GM19099 (cell line): Measurements from ENCODE around the gene HSP90AB1.
A peak's percentile ranks its signal among the peaks of the same experiment; 100 is the strongest.

Experiments used
- POLR2A ChIP-seq: IDR thresholded peaks from 3 replicates; pipeline ENCODE4 v1.6.1; 2011; ENCODE audit warnings: low read depth; ENCODE audit not compliant: insufficient read length; ENCODE audit errors: extremely low read depth

HSP90AB1 gene

GRCh38 chr6:44263354-44264100, 16.6 kb downstream of the HSP90AB1 start:
- peak; percentile 66 for TF ChIP-seq POLR2A

DNA sequence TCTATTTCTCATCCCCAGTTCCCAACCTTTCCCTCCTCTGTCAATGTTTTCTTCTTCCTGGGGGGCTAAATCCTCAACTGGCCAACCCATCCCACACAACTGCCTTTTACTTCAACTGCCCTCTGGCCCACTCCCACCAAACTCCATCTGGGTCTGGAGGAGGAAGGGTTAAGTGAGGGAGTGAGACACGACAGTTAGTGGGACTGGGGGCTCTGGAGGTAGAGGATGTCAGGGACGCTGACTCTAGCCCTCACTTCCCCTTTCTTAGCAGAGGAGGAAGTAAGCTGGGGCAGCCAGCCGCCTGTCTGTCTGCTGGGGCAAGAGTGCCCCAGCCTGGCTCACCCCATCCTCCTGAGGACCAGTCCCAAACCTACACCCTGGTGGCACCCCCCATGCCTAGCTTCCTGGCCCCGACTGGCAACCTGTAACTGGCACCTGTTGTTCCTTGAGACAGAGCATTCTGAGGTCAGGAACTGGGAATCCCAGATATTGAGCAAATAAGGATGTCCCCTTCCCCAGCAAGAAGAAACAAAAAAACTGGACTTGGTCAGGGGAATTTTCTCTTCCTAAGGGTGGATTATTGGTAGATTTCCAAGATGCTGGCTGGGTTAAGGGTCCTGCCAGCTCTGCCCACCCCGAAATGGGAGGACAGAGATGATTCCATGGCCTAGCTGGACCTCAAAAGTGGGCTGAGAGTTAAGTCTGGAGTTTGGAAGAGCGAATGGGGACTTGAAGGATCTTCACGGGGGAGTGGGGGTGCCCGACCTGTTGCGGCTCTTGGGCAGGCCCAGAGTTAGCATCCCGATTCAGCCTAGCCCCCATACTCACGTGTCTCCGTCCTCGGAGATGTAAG, 17.5 kb downstream of the HSP90AB1 start:
- TF ChIP-seq POLR2A = peak; percentile 53

- peak; percentile 89 for TF ChIP-seq POLR2A
These were observed 18.3 kb downstream of the HSP90AB1 start, which contains the start of gene NFKBIE for GRCh38 chr6:44265007-44265721. Gene NFKBIE (minus strand): TSS chr6:44265551. CDS start chr6:44265346, 205 bp downstream.

DNA sequence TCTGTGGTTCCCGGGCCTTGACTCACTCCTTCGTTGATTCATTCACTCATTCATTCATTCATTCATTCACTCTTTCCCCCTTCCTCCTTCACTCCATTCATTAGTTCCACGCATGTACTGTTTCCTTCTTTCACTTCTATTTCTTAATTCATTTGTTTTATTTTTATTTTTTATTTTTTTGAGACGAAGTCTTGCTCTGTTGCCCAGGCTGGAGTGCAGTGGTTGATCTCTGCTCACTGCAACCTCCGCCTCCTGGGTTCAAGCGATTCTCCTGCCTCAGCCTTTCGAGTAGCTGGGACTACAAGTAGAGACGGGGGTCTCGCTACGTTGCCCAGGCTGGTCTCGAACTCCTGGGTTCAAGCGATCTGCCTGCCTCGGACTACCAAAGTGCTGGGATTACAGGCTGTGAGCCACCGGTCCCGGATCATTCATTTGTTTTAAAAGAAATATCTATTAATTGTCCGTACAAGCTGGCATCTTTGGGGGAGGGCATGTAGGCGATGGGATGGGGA, 18.9 kb downstream of the HSP90AB1 start:
- no peak for TF ChIP-seq POLR2A

- peak; percentile 33 for TF ChIP-seq POLR2A
These were observed 19.4 kb downstream of the HSP90AB1 start for GRCh38 chr6:44266347-44266746.

DNA sequence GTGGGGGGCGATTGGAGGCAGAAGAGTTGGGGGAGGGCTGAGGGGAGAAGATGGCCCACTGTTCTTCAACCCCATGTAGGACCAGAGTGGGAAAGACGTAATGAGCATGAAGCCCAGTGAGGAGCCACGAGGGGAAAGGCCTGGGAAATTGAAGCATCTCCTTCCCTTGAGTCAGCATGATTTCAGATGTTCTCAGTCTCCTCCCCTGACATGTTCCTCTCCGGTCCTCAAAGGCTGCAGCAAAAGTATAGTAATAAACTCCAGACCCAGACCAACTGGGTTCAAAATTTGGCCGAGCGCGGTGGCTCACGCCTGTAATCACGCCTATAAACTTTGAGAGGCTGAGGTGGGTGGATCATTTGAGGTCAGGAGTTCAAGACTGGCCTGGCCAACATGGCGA, 20.4 kb downstream of the HSP90AB1 start:
- TF ChIP-seq POLR2A = no peak

DNA sequence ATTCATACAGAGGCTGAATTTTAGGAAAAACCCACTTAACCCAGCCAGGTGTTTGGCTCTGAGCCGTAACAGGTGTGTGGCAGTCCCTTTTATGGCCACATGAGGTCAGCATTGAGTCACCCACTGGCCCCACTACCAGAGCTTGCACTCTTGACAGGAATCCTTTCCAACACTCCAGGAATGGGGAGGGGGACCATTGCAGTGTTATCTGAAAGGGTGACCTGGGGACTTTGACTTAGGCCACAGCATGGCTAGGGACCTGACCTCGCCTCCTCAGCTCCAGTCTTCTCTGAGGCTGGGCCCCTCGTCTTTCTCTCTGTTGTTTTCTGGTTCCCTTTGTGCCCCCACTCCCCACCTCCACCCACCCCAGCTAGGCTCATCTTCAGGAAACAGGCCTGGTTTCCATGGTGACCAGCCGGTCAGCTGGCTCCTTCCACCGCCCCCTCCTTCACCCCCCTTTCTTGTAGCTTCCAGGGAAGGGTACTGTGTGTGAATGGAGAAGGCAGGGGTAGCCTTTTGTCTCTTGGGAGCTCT, 21.3 kb downstream of the HSP90AB1 start:
- TF ChIP-seq POLR2A = no peak

GRCh38 chr6:44269178-44269920, 22.4 kb downstream of the HSP90AB1 start:
- TF ChIP-seq POLR2A = no peak

DNA sequence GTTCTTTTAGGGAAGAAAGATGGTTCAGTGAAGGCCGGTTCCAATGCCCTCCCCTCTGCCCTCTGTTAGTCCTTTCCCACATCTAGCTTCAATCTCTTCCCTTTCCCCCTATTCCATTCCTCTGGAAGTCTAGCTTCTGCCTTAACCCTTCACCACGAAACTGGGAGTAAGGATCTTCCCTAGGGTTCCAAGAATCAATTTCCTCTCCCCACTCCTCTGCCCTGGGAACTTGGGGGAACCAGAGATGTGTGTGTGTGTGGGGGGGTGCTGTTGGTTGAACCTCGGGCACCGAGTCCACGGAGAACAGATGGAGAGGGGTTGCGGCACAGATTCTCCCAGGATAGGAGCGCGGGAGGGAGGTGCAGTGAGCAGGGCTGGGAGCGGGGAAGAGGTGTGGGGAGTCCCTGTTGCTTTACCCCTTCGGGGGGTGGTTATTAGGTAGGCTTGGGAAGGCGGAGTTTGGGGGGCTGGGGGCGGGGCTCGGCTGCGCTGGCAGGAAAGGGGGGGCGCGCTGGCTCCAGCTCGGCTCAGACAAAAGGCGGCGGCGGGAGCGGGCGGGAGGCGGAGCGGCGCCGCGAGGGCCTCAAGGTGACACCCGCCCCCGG, 23.1 kb downstream of the HSP90AB1 start, which contains the start of gene TMEM151B:
Gene TMEM151B (plus strand): TSS at position 530 of the 605 bp plus-strand sequence. CDS start 293 bp downstream, outside the sequence.
- TF ChIP-seq POLR2A = no peak

DNA sequence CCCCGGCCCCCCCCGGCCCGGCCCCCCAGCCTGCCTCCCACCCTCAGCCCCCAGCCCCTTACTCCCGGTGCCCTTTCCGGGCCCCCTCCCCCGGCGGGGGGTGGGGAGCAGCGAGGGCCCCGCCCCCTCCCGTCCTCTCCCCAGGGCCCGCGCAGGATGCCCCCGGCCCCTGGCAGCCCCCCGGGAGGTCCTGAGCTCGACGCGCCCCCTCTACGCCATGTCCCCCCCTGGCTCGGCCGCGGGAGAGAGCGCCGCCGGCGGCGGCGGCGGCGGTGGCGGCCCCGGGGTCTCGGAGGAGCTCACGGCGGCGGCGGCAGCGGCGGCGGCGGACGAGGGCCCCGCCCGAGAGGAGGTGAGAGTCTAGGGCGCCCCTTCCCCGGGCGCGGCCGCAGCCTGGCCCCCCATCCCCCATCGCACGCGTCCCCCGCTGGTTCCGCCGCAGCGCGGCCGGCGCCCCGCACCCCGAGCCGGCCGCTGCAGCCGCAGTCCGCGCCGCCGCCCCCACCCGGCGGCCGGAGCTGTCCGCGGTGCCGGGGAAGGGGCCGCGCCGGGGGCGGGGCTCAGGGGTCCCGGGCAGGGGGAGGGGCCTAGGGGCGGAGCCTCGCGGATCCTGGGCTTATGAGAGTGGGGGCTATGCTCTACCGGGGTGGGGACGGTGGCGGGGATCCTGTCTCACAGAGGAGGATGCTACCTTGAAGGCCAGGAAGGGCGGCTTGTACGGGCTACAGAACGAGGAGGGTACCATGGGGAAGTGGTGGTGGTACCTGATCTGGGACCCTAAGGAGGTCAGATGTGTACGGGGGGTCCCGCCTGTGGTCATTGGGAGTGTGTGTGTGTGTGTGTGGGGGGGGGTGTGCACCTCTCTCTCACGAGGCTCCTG, 23.9 kb downstream of the HSP90AB1 start:
- TF ChIP-seq POLR2A = no peak

GRCh38 chr6:44271406-44271723, 24.5 kb downstream of the HSP90AB1 start:
- no peak for TF ChIP-seq POLR2A

GRCh38 chr6:44271914-44272313, 25.0 kb downstream of the HSP90AB1 start:
- no peak for TF ChIP-seq POLR2A

DNA sequence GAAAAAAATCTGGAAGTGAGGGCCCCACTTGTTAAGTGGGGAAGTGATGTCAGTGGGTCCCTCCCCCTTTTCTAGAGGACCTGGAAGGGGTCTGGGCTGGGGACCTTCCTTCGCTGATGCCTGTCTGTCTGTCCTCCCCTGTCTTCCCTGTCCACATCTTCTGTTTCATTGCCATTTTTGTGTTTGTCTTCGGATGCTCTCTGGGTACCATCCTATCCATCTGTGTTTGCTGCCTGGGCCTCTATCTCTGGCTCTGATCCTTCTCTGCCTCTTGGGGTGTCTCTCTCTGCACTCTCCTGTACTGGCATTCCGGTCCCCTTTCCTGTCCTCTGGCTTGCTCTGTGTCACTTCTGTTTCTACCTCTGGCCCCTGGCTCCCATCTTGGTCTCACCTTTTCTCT, 25.6 kb downstream of the HSP90AB1 start:
- TF ChIP-seq POLR2A = no peak
